CD4-positive, alpha-beta T cell treated with Interleukin-15 for 1 hour (primary cell): Measurements from ENCODE around the gene SLCO4A1.
"Not testable (repeated sequence)": the region's sequence is repeated elsewhere in the genome, so short reads cannot be mapped to it uniquely, and the experiment has no call there.

Experiments used
- DNase-seq: peaks from one replicate; pipeline ENCODE4 v3.0.0-alpha.2; 2020

Gene SLCO4A1

GRCh38 chr20:62623488-62624324 is 18.6 kb upstream of the SLCO4A1 start:
- peak; percentile 89 for DNase-seq

- DNase-seq: peak; percentile 40
These were observed 18.0 kb upstream of the SLCO4A1 start for GRCh38 chr20:62624325-62624690.

- peak; percentile 27 for DNase-seq
These were observed 17.4 kb upstream of the SLCO4A1 start for GRCh38 chr20:62624719-62625453.

GRCh38 chr20:62625516-62625915 is 16.8 kb upstream of the SLCO4A1 start:
- DNase-seq: no peak

- no peak for DNase-seq
These were observed 16.3 kb upstream of the SLCO4A1 start for GRCh38 chr20:62625921-62626547.

- not testable (repeated sequence) for DNase-seq
These were observed 14.9 kb upstream of the SLCO4A1 start for GRCh38 chr20:62627425-62627824.

GRCh38 chr20:62627901-62628612 is 14.2 kb upstream of the SLCO4A1 start:
- DNase-seq: peak; percentile 50

- no peak for DNase-seq
These were observed 13.6 kb upstream of the SLCO4A1 start for GRCh38 chr20:62628691-62629090.

- DNase-seq: no peak
These were observed 12.3 kb upstream of the SLCO4A1 start for GRCh38 chr20:62629864-62630470.

- no peak for DNase-seq
These were observed 10.7 kb upstream of the SLCO4A1 start for GRCh38 chr20:62631336-62632308.

GRCh38 chr20:62632575-62633090 is 9.7 kb upstream of the SLCO4A1 start:
- no peak for DNase-seq

GRCh38 chr20:62633598-62634329 is 8.5 kb upstream of the SLCO4A1 start:
- no peak for DNase-seq

GRCh38 chr20:62634330-62634967 is 7.9 kb upstream of the SLCO4A1 start:
- DNase-seq: no peak

GRCh38 chr20:62635232-62635631 is 7.1 kb upstream of the SLCO4A1 start:
- no peak for DNase-seq

GRCh38 chr20:62635852-62636251 is 6.5 kb upstream of the SLCO4A1 start:
- no peak for DNase-seq

GRCh38 chr20:62636446-62636845 is 5.9 kb upstream of the SLCO4A1 start:
- no peak for DNase-seq

GRCh38 chr20:62637110-62637509 is 5.2 kb upstream of the SLCO4A1 start:
- DNase-seq: no peak

- DNase-seq: no peak
These were observed 4.7 kb upstream of the SLCO4A1 start for GRCh38 chr20:62637521-62638054.

GRCh38 chr20:62638055-62638570 is 4.2 kb upstream of the SLCO4A1 start:
- DNase-seq: no peak
